Cardiac septum (tissue), 1 donor: ENCODE results near the gene VEGFB. TPM values are rescaled to one million over a fixed set of nuclear protein-coding genes. Genes with fewer than 3 reads are reported as not detected.

Experiments used
- DNase-seq: peaks from one replicate; pipeline ENCODE4 v3.0.0-alpha.2; 2020; ENCODE audit warnings: low spot score
- intact Hi-C: fragments of 100-400 bp; cut with DNase I; formaldehyde crosslinking; loops from one replicate; pipeline ENCODE4 v1.14.0; 2022
- total RNA-seq: library from RNA; stranded (reverse); fragmentation: NEBNext Ultra II Directional; extraction: Animal tissue kit (Norgen Biotek cat#: 25700); gene quantifications from one replicate; pipeline ENCODE4 v1.2.1, GENCODE V29; 2021
- donor health status: DM: no; HTN: no; CAD: no.

The VEGFB gene
- total RNA-seq, 1 donor from 2014 or later = 261 TPM

DNA sequence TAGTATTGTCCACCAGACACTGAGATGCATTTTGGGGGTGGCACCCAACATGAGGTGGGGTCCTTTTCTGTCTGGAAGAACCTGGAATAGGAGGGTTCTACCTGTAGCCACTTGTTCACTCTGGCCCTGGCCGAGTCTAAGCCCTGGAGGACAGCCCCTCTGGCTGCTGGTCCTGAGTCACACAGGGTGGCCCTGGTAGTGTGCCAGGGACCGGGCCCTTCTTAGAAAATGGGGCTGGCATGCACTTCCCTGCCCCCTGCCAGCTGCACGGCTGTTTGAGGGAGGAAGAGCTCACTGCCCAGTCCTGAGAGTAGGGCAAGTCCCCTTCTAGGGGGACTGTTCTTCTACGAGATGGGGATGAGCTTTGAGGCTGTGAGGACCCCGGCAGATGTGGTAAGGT lies 19.1 kb downstream of the VEGFB start:
- intact Hi-C loops = loop anchor here (5.0 kb wide), 1 partner anchor 49 kb away; the partner anchor contains the start of gene CATSPERZ
- DNase-seq = no peak

DNA sequence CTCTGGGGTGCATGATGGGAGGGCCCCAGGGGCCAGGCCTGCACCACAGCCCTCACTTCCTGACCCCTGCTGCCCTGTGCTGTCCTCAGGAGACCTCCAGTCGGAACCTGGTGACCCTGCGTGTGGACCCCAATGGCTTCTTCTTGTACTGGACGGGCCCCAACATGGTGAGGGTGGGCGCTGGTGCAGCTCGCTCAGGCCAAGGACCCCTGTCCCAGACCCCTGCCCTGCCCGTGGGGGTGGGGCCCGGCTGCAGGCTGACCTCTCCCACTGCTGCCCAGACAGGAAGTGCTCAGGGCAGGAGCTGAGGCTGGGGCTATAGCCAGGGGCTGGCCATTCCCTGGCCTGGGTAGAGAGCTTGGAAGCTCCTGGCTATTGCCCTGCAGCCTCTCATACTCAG lies 19.9 kb downstream of the VEGFB start:
- intact Hi-C loops = loop anchor here (5.0 kb wide), 1 partner anchor 48 kb away; the partner anchor contains the start of gene CATSPERZ
- no peak for DNase-seq

GRCh38 chr11:64255135-64256128 lies 21.0 kb downstream of the VEGFB start:
- intact Hi-C loops = no loop called here
- DNase-seq = no peak

- DNase-seq = no peak
- intact Hi-C loops = no loop called here
These were observed 21.9 kb downstream of the VEGFB start for GRCh38 chr11:64256300-64256699.

DNA sequence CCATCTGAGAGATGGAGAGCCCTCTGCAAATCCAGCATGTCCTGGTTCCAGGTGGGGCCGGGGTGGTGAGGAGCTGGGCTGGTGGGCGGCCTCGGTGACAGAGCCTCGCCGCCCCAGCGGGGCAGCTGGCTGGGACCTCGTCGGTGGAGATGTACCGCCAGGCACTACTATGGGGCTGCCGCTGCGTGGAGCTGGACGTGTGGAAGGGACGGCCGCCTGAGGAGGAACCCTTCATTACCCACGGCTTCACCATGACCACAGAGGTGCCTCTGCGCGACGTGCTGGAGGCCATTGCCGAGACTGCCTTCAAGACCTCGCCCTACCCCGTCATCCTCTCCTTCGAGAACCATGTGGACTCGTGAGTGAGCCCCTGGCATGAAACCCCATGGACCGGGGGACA lies 24.0 kb downstream of the VEGFB start:
- DNase-seq = no peak
- intact Hi-C loops = no loop called here

DNA sequence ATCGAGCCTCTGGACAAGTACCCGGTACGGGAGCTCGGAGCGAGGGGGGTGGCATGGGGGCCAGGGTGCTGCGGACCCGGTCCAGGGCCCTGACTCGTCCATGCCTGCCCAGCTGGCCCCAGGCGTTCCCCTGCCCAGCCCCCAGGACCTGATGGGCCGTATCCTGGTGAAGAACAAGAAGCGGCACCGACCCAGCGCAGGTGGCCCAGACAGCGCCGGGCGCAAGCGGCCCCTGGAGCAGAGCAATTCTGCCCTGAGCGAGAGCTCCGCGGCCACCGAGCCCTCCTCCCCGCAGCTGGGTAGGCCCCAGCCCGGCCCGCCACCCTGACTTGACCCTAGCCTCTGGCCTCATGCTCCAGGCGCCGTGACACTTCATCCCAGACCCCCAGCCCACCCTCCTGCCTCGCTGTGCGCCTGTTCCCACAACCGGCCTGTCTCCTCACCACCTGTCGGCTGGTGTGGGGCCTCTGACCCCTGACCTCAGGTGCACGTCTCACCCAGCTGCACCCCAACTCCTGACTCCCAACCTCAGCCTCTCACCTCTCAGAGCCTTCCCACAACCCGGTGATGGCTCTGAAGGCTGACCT lies 24.7 kb downstream of the VEGFB start:
- DNase-seq = no peak
- intact Hi-C loops = no loop called here

DNA sequence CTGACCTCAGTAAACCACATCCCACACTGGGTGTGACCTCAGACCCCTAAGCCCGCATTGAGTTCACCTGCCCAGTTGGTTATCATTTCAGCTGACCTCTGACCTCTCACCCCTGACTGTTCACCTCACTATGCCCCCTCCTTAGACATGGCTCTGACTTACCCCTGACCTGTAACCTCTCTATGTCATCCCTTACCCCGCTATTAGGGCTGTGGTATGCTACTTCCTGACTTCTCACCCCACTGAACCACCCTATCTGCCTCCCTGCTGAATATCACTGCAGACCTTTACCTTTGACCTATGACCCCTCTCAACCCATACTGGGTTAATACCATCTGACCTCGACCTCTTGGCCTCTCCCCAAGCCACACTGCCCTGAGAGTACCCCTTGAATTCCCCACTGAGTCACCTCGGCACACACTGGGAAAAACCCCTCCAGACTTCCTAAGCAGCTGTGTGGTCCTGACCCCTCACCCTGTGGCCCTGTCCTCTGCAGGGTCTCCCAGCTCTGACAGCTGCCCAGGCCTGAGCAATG lies 25.2 kb downstream of the VEGFB start:
- intact Hi-C loops = no loop called here
- DNase-seq = no peak

GRCh38 chr11:64260147-64260708 lies 25.8 kb downstream of the VEGFB start:
- no peak for DNase-seq
- intact Hi-C loops = no loop called here

DNA sequence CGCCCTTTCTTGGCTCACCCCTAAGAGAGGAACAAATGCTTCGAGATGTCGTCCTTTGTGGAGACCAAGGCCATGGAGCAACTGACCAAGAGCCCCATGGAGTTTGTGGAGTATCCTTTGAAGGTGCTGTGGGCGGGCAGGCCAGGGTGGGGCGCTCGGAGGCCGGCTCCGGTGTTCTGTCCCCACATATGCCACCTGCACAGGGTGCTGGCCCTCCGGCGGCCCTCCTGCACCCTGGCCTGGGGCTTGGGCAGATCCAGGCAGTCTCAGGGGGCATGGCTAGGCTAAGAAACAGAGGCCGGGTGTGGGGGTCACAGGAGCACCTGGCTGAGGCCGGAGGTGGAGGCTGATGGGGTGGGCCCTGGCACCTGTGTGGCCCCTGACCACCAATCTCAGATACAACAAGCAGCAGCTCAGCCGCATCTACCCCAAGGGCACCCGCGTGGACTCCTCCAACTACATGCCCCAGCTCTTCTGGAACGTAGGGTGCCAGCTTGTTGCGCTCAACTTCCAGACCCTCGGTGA lies 27.2 kb downstream of the VEGFB start:
- DNase-seq = no peak

DNA sequence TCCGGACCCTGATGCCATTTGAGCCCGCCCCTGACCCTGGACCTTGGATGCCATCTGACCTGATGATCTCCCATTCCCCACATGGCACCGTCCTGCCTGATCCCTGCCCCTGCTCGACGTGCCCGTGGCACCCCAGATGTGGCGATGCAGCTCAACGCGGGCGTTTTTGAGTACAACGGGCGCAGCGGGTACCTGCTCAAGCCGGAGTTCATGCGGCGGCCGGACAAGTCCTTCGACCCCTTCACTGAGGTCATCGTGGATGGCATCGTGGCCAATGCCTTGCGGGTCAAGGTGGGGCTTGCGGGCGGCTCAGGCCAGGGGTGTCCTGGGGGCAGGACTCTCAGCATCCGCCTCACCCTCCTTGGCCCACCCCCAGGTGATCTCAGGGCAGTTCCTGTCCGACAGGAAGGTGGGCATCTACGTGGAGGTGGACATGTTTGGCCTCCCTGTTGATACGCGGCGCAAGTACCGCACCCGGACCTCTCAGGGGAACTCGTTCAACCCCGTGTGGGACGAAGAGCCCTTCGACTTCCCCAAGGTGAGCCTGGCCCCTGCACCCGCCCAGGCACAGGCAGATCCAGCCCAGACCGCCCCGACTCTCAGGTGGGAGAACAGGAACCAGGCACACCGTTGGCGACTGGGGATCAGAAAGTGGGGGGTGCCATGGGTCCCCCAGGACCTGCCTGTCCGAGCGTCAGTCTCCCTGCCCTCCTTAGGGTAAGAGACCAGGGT lies 28.1 kb downstream of the VEGFB start:
- DNase-seq = no peak
- intact Hi-C loops = no loop called here

More for the DNA sequence above, 27.2 kb downstream of the VEGFB start:
- intact Hi-C loops = no loop called here

- no peak for DNase-seq
- intact Hi-C loops = no loop called here
These were observed 28.9 kb downstream of the VEGFB start for GRCh38 chr11:64263021-64263946.

- intact Hi-C loops = no loop called here
- no peak for DNase-seq
These were observed 29.5 kb downstream of the VEGFB start for GRCh38 chr11:64263947-64264317.

DNA sequence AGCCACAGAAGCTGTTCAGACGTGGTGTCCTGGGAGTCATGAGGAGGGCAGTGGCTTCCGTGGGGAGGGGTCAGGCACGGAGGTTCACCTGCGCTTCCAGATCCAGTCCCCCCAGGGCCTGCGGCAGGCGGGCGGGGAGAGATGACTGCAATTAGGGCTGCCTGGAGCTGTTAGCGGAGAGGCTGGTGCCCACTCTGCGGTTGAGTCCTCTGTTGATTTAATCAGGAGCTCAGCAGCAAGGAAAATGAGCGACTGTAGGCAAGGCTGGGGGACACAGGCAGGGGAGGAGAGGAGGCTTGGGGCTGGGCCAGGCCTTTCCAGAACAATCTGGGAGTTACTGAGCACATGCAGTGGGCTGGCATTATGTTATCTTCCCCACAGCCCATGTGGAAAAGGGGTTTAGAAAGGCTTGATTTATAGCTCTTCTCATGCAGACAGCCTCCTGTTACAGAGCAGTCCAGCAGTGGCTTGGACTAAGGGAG lies 30.0 kb downstream of the VEGFB start:
- DNase-seq = no peak
- intact Hi-C loops = no loop called here

- intact Hi-C loops = loop anchor here (5.0 kb wide), 1 partner anchor 37 kb away; the partner anchor contains the start of gene CATSPERZ
- no peak for DNase-seq
These were observed 31.1 kb downstream of the VEGFB start for GRCh38 chr11:64265176-64266160.

- DNase-seq = no peak
- intact Hi-C loops = loop anchor here (5.0 kb wide), 1 partner anchor 36 kb away; the partner anchor contains the start of gene CATSPERZ
These were observed 32.0 kb downstream of the VEGFB start for GRCh38 chr11:64266339-64266738.

DNA sequence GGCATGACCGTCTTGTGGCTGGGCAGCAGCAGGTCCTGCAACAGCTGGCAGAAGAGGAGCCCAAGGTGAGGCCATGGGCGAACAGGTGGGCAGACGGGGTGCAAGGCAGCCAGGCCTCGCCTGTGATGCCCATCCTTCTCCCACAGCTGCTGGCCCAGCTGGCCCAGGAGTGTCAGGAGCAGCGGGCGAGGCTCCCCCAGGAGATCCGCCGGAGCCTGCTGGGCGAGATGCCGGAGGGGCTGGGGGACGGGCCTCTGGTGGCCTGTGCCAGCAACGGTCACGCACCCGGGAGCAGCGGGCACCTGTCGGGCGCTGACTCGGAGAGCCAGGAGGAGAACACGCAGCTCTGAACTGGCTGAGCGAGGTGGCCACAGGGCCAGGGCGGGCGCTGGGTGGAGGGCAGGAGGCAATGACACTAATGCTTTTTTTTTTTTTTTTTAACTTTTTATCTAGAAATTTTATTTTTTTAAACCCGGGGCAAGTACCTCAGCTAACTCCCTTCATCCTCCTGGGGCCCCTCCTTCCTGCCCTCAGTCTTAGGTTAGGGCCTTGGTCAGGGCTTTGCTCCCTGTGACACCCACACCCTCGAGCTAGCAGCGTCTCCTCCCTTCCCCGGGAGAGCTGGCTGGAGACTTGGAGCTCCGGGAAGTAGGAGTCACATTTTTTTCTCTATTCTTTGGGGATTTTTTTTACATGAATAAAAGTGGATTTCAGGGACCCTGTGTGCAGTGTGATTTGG lies 33.0 kb downstream of the VEGFB start:
- no peak for DNase-seq
- intact Hi-C loops = loop anchor here (5.0 kb wide), 1 partner anchor 35 kb away; the partner anchor contains the start of gene CATSPERZ
